NCI-H345 treated with DMSO at 0.1 percent for 48 hours (cell line): ENCODE measurements around the gene COP1.

Experiments
- DNase-seq: peaks from one replicate; lab custom pipeline; 2025; ENCODE audit not compliant: unreplicated experiment; lab: John Stamatoyannopoulos, UW

Gene COP1

DNA sequence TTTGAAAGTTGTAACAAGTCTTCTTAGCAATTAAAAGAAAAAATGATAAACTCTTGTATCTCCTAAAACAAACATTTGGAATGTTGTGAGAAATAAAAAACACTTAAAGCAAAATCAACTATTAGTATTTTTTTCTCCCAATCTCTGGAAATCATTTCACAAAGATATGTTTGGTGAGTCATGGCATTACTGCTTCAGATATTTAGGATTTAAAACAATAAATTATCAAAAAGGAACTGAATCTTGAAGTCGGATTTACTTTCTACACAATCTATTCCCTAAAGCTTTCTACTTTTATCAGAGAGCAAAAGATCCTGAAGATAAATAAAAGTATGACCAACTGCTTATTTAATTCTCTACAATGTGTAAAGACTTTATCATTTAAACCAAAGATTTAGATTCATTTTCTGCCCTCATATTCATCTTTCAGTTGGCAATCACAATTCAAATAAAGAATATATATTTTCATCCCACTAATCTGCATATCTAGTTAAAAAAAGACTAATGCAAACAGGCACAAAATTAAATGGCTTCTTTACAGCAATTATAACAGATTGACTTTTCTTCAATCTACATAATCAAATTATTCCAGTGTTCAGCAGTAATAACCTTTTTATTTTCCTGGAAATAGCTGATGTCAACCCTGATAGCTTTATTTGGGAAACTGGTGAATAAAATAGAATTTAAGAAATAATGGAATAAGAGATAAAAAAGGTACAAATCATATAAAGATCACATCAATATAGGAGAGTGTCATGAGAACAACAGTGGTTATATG, 230.0 kb downstream of the COP1 start:
- no peak for DNase-seq

- DNase-seq: no peak
Observed at GRCh38 chr1:175969231-175969630, 237.9 kb downstream of the COP1 start.

- DNase-seq: no peak
Observed at GRCh38 chr1:175968486-175969172, 238.5 kb downstream of the COP1 start.

GRCh38 chr1:175963740-175964139, 243.3 kb downstream of the COP1 start:
- no peak for DNase-seq

DNA sequence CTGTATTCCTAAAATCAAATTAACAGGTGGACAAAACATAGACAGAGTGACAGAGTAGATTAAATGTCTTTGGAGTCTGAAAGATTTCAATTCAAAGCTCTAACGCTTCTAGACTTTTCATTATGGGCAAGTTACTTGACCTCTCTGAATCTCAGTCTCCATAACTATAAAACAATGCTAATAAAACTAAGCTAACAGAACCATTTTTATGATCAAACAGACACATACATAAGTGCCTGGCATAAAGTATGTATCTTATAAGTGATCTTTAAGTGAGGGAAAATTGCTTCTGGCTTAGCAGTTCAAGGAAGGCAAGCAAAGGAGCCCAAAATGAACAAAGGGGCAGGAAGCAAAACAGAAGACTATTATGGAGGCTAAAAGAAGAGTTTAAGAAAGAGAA, 246.9 kb downstream of the COP1 start:
- no peak for DNase-seq

GRCh38 chr1:175951627-175952026, 255.5 kb downstream of the COP1 start:
- DNase-seq: no peak

GRCh38 chr1:175947771-175948170, 259.3 kb downstream of the COP1 start:
- DNase-seq: no peak

DNA sequence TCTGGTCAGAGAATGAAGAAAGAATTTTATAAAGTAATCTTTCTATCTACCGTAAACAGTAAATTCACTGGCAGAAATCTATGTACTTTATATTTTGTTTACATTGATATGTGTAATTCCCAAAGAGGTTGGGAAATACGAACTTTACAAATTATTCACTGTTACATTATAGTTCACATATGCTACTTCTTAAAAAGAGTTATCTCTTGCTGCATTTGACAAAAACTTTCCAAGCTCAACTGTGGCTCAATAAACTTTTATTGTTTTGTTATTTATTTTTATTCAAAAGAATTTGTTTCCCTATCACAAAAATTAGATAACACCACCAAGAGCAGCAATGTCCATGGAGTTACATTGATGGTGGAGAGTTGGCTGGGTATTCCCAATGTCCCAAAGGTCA, 262.5 kb downstream of the COP1 start:
- DNase-seq: no peak

DNA sequence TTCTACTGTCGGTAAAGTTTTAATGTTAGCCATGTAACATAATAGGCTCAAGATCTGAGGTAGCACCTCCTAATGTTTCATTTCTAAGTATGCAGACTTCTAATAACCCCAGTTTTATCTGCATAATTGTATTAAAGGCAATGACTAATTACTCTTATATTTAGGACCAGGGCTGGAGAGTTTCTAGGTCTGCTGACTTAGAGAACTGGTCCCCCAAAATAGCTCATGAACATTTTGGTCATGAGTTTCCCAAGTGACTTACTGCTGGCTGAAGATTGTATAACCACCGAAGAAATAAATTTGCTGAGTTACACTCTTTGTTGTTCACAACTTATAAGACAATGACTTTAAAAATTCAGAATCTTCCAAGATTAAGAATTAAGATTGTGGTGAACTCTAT, 265.9 kb downstream of the COP1 start:
- no peak for DNase-seq

DNA sequence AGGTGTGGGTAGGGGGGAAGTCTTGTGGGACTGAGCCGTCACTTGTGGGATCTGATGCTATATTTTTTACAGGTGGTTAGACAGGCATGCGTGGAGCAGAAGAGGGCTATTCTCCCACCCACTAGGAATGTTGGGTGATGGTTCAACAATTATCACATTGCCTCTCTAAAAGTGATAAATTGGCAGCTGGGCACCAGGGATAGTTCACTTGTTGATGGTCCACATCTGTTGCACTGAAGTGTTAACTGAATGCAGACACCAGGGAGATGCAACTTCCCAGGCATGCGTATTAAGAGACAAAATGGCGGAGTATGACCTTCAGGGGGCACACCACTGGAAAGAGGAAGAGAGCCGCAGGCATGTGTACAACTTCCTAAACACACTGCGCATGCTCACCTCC, 270.4 kb downstream of the COP1 start:
- DNase-seq: no peak

DNA sequence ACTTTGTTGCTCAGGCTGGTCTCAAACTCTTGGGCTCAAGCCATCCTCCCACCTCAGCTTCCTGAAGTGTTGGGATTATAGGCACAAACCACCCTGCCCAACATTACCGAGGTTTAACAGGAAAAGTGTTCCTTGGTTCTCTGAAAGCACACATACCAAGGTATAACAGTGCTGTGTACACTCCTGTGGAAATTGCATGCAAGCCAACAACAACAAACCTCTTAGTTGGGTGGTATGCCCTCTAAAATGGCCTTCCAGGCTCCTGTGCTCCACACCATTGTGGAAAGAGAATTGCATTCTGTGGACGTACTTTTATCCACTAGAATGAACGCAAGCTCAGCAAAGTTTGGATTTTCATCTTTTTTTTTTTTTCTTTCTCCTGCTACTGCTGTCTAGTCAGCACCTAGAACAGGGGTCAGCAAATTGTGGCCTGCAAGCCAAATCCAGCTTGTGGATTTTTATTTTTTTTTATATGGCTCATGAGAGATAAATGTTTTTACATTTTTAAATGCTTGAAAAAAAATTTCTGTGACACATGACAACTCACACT, 271.4 kb downstream of the COP1 start:
- DNase-seq: no peak

DNA sequence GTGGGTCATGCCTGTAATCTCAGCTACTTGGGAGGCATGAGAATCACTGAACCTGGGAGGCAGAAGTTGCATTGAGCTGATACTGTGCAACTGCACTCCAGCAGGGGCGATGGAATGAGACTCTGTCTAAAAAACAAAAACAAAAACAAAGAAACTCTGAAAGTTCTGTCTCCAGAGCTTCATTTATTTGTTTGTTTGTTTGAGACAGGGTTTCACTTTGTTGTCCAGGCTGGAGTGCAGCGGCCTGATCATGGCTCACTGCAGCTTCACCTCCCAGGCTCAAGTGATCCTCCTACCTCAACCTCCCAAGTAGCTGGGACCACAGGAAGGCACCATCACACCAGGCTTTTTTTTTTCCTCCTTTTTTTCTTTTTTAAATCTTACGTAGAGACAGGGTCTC, 271.9 kb downstream of the COP1 start:
- DNase-seq: no peak

- no peak for DNase-seq
Observed at GRCh38 chr1:175933801-175934200, 273.3 kb downstream of the COP1 start.

DNA sequence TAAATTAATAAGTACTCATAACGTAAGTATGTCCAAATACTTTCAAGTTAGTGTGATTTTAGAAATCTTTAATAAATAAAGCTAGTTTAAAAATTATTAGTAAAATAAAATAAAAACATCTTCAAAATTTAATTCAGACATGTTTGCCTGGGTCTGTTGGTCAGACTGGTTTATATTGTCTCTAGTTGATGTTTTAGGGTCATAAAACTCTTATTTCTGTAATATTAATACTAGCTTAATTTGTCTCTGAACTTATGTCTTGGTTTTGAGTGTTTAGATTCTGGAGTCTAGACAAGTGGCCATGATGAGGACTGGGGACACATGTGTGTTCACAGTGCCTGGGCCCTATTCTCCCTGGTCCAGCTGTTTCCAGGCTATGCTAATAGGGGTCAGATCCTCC, 279.1 kb downstream of the COP1 start:
- DNase-seq: no peak

GRCh38 chr1:175922254-175922881, 284.7 kb downstream of the COP1 start:
- no peak for DNase-seq

DNA sequence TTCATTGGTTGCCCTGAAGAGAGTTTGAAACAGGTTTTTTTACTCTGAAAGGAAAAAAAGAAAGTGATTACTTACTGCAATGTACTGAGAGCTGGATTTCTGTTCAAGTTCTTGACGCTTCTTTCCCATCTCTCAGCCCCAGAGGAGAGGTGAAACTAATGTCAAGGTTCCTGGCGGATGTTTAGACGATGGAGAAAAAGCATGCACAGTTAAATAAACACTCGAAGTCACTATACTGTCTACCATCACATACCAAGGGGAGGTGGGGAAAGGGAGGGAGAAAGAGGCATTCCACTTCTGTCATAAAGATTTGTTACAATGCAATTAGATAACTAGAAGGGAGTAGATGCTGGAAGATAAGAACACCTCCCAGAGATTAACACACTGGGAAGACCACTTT, 286.7 kb downstream of the COP1 start:
- no peak for DNase-seq

GRCh38 chr1:175919001-175919400, 288.1 kb downstream of the COP1 start:
- DNase-seq: no peak

DNA sequence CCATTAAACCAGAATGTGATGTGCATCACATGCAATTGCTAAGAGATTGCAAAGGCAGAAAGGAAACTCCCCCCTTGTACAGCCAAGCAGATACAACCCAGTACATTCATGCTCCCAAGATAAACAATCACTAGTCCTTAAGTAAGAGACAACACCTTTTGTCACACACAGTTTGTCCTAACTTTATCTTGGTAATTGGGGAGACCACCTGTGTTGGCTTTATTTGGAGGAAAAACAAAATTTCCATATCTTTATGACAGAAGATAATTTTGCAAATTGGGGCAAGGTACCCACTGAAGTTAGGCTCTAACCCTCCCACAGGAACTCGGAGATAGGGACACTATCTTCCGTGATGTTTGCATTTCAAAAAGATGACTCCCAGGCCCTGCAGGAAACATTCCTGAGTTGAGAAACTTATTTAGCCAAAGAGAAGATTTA, 288.7 kb downstream of the COP1 start:
- DNase-seq: no peak

DNA sequence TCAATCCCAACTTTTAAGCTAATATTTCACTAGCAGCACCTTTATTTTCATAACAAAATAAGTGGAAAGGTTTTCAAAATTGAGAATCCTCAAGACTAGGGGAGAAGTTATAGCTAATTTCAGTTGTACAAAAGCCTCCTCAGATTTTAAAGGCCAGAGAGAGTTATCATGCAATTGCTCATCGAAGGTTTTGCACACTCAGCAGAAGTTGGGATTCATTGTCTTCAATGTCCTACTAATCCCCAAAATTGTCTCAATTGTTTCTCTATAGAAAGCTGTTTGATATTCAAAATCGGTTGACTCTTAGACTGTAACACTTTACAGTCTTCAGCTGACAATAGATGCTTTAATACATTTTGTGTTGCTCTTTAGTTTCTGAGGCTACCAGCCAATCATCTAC, 293.0 kb downstream of the COP1 start:
- DNase-seq: no peak

DNA sequence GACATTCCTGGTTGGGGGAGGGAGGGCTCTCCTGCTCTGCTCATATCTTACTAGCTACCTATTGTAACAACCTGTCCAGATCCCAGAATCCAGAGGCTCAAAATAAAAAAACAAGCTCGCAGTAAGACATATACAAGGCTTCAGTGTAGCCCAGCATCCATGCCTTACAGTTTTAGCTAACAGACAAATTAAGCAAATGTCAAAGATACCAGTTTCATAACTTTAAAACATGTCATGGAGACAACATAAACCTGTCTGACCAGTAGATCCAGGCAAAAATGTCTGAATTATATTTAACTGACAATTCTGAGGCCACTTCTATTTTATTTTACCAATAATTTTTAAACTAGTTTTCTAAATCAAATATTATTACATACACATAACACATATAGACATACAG, 295.9 kb downstream of the COP1 start:
- DNase-seq: no peak

- no peak for DNase-seq
Observed at GRCh38 chr1:175906370-175906769, 300.7 kb downstream of the COP1 start.

- no peak for DNase-seq
Observed at GRCh38 chr1:175904808-175905207, 302.3 kb downstream of the COP1 start.
